Skin of body (tissue), 2 donors: ENCODE results near the gene ARAP3. TPM values are rescaled to one million over a fixed set of nuclear protein-coding genes. Genes with fewer than 3 reads are reported as not detected.
A peak's percentile ranks its signal among the peaks of the same experiment; 100 is the strongest.
"Not testable (repeated sequence)": the region's sequence is repeated elsewhere in the genome, so short reads cannot be mapped to it uniquely, and the experiment has no call there.

Experiments
- DNase-seq: peaks from one replicate; lab custom pipeline; 2025; lab: John Stamatoyannopoulos, UW
- total RNA-seq: library from RNA; depleted of rRNA; stranded (reverse); fragments of >200 nt; gene quantifications from one replicate; pipeline ENCODE4 v1.2.3, GENCODE V29; 2014

ARAP3 gene, protein sequence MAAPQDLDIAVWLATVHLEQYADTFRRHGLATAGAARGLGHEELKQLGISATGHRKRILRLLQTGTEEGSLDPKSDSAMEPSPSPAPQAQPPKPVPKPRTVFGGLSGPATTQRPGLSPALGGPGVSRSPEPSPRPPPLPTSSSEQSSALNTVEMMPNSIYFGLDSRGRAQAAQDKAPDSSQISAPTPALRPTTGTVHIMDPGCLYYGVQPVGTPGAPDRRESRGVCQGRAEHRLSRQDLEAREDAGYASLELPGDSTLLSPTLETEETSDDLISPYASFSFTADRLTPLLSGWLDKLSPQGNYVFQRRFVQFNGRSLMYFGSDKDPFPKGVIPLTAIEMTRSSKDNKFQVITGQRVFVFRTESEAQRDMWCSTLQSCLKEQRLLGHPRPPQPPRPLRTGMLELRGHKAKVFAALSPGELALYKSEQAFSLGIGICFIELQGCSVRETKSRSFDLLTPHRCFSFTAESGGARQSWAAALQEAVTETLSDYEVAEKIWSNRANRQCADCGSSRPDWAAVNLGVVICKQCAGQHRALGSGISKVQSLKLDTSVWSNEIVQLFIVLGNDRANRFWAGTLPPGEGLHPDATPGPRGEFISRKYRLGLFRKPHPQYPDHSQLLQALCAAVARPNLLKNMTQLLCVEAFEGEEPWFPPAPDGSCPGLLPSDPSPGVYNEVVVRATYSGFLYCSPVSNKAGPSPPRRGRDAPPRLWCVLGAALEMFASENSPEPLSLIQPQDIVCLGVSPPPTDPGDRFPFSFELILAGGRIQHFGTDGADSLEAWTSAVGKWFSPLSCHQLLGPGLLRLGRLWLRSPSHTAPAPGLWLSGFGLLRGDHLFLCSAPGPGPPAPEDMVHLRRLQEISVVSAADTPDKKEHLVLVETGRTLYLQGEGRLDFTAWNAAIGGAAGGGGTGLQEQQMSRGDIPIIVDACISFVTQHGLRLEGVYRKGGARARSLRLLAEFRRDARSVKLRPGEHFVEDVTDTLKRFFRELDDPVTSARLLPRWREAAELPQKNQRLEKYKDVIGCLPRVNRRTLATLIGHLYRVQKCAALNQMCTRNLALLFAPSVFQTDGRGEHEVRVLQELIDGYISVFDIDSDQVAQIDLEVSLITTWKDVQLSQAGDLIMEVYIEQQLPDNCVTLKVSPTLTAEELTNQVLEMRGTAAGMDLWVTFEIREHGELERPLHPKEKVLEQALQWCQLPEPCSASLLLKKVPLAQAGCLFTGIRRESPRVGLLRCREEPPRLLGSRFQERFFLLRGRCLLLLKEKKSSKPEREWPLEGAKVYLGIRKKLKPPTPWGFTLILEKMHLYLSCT (N-terminal part only)
- 5.0 TPM for total RNA-seq

DNA sequence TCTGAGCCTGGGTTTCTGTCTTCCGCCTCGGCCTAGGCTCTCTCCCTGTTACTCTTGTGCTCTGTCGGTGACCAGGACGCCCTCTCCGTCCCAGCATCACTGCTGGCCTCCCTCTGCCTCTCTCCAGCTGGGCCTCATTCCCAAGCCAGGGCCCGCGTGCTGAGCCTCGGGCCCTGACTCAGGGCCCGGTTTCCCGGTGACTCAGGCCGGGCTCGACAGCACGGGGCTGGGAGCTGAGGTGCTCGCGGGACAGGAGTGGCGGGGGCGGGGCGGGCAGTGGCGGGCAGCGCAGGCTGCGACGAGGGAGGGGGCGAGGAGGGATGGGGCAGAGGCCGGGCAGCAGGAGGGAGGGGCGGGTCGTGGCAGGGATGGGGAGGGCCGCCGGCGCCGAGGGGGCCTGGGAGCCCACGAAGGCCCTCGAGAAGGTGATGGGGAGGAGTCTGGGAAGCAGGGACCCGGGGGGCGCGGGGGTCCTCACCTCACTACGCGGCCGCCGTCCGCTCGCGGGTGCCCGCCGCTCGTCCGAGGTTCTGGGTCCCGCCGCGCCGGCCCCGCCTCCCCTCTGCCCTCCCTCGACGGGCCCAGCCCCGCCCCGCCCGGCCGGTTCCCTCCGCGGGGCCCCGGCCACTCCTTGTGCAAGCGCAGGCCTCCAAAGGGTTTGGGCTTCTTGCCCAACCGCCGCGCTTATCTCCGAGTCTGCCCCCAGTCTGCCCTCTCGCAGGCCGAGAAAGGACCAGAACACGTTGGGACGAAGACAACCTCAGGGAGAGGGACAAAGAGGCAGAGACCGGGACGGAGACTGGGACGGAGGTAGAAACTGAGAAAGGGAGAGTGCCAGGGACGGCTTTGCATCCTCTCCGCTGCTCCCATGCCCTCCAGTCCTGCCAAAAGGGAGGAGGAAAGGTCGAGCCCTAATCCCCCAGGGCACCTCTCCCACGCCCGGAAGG, at the start of gene ARAP3:
ARAP3 (minus strand) TSS at position 536 of the 947 bp plus-strand sequence. CDS start 1,744 bp downstream, outside the sequence.
- DNase-seq: peak; percentile 32

DNA sequence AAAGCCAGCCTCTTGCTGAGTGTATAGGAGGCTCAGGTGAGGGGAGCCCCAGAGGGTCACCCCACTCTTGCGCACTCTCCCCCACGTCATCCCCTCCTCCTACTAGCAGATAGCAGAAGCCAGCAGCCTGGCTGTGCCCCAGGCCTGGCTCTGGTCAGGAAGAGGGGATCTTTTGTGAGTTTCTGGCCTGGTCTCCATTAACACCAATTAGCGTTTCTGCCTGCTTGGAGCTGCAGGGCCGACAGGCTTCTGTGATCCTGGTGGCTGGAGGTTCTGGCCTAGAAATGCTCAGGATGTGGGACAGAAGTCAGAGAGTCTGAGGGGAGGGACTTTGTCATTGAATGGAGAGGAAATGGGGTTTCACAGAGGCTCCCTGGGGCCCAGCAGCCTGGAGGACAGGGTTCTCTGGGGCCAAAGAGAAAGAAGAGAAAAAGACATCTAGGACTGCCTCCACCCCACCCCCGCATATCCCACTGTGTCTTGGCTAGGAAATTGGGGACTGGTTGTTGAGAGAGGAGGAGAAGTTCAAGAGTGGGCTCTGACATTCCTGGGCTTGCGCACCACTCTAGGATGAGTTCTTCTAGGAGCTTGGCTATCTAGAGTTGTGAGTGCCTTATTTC, 47.5 kb upstream of the ARAP3 start:
- DNase-seq: no peak

DNA sequence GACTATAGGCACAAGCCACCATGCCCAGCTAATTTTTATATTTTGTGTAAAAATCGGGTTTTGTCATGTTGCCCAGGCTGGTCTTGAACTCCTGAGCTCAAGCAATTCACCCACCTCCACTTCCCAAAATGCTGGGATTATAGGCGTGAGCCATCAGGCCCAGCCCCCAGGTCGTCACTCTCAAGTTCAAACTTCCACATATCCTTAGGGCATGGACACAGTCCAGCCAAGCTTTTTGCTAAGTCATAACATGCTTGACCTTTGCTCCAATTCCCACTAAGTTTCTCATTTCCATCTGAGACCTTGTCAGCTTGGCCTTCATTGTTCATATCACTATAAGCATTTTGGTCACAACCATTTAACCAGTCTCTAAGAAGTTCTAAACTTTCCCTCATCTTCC, 43.9 kb upstream of the ARAP3 start:
- no peak for DNase-seq

- not testable (repeated sequence) for DNase-seq
Measured at GRCh38 chr5:141725174-141725573, 43.1 kb upstream of the ARAP3 start.

GRCh38 chr5:141722266-141722665, 40.2 kb upstream of the ARAP3 start:
- DNase-seq: no peak

DNA sequence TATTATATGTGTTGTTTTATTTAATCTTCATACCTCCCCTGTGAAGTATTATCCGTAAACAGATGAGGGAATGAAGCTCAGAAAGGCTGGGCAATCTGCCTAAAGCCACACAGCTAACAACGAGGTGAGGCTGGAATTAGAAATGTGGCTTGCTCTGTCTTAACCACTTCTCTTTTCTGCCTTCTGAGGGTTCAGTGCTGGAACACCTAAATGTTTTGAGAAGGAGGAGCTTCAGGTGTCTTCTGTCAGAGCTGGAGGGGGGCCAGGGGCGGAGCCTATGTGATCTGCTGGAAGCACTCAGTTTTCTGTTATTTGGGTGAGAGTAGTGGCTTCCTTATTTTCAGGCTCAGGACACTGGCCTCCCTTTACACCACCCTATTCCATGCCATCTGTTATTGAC, 35.0 kb upstream of the ARAP3 start:
- DNase-seq: no peak

GRCh38 chr5:141716468-141716867, 34.4 kb upstream of the ARAP3 start:
- no peak for DNase-seq

DNA sequence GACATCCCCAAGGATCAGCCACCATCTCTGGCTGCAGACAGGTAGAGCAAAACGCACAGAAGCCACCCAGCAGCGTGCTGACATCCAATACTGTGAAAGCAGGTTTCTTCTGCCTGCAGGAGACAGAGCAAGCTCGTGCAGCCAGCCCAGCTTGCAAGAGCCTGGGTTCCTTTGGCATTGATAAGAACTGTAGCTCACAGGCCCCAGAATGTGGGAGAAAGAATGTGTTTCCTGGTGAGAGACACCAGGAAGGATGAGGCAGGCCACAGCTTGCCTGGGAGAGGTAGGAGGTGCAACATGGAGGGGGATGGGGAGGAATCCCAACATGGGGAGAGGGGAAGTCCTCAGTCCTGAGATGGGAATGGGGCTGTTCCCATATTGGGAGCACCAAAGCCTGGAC, 34.0 kb upstream of the ARAP3 start:
- no peak for DNase-seq

DNA sequence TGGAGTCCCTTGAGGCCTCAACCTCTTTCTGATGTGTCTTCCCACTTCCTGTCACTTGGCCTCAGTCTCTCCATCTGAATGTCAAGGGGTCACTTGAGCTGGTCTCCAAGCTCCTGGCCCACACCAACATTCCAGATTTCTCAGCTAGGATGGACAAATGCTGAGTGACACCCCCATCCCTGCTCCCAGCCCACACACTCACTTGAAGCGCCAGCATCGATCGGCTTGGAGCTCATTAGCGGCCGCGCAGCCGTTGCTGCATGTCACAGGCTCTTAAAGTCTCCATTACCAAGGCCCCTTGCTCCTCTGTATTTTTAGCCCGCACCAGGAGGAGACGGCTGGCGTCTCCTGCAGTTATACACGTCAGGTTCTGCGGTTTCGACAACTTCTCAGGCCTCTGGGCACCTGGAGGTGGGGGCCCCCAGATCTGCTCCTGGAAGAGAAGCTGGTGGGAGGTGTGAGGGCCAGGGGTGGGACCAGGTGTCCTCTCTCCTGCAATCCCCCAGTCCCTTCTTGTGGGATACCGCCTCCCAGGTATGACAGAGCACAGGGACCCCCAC, 33.4 kb upstream of the ARAP3 start:
- DNase-seq: no peak

DNA sequence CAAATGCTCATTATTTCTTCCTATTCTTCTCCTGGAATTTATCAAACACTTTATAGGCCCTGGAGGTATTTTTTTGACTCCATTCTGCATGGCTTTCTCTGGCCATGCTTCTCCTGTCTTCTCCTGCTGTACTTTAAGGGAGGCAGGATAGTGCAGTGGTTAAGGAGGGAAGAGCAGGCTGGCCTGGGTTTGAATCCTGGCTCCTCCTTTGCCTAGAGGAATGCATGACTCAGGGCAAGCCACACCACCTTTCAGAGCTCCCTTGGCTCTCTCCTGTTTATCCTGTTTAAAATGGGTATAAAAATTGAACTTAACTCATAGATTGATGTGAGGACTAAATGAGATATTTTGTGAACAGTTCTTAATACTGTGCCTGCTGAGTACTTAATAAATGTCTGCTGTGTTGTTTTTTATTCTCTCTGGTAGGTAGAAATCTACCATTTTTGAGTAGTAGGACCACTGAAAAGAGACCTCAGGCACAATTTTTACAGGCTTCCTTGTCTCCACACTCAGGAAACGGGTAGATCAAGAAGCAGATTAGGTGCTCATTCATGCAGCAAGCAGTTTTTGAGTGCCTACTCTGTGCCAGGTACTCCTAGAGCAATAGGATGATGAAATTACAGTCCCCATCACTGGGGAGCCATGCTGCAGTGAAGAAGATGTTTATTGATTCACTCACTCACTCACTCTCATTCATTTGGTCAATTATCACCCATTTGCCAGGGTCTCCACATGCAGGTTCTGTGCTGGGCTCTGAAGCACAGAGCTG, 32.7 kb upstream of the ARAP3 start:
- DNase-seq: no peak

DNA sequence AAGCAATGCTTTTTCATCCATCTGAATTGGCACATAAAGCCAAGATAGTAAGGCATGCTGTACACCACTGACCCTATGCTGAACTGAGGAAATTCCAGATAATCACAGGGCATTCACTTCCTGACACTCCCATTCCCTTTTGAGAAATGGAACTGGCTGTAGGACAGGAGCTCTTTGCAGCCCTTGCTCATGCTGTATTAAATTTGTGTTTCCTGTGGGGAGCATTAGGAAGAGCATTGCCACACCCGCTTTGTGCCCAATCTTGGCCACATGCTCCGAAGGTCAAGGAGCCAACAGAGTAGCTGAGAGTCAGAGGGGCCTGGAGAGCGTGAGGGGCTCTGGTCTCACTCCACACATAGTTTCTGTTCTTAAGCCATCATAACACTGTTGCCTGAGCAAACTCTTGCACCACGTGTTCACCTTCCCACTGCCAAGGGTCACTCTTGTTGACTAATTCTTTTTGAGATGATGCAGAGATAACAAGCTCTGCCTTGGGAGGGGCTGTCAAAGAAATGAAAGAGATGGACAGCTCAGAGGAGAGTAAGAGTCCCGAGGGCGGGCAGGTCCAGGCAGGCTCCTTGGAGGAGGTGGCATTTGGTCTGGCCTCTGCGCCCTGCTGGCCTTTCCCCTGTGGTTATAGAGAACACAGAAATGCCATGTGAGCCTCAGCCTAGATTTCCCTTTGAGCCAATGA, 31.7 kb upstream of the ARAP3 start:
- no peak for DNase-seq

- no peak for DNase-seq
Measured at GRCh38 chr5:141711687-141712086, 29.7 kb upstream of the ARAP3 start.

- DNase-seq: no peak
Measured at GRCh38 chr5:141709699-141710267, 27.8 kb upstream of the ARAP3 start.

DNA sequence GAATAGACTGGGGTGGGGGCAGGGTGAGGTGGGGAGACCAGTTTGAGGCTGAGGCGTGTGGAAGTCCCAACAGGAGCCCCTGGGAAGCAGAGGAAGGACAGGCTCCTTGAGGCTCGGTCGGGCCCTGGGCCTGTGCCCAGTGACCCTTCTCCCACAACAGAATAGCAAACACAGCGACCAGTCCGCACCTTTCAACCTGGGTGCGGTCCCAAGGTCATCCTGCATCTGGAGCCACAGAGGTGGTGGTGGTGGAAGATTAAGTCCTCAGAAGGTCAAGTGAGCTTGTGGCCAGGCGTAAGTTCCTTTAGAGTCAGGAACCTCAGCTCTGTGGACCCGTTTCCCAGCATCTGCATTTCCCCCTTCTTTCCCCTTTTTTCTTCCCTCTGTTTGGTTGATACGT, 26.0 kb upstream of the ARAP3 start:
- no peak for DNase-seq

GRCh38 chr5:141707510-141707909, 25.5 kb upstream of the ARAP3 start:
- DNase-seq: no peak

DNA sequence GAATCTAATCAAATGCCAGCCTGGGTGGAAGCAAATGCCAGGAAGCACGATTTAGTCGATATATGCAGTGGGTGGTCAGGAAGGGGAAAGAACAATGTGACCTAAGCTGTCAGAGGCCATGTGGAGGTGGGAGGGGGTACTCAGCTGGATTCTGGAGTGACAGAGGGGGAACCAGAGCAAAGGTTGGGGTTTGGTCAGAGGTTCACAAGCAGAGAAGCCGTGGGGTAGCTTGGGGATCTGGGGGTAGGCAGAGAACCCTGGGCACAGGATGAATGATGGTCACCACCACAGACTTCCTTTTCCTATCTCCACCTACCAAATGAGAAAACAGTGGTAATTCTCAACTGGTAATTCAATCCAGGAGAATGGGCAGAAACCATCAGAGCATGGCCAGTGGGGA, 24.1 kb upstream of the ARAP3 start:
- DNase-seq: no peak

GRCh38 chr5:141705469-141705868, 23.4 kb upstream of the ARAP3 start:
- DNase-seq: no peak

- no peak for DNase-seq
Measured at GRCh38 chr5:141704782-141705297, 22.8 kb upstream of the ARAP3 start.
